GM19023 (cell line): ENCODE results near the gene ZNF609.
"Not testable (repeated sequence)": the region's sequence is repeated elsewhere in the genome, so short reads cannot be mapped to it uniquely, and the experiment has no call there.

Experiments used
- ATAC-seq: cut with Tn5 transposase; IDR thresholded peaks from one replicate; pipeline ENCODE4 v1.9.1; 2021; ENCODE audit warnings: mild to moderate bottlenecking, moderate library complexity; ENCODE audit not compliant: unreplicated experiment

The ZNF609 gene

DNA sequence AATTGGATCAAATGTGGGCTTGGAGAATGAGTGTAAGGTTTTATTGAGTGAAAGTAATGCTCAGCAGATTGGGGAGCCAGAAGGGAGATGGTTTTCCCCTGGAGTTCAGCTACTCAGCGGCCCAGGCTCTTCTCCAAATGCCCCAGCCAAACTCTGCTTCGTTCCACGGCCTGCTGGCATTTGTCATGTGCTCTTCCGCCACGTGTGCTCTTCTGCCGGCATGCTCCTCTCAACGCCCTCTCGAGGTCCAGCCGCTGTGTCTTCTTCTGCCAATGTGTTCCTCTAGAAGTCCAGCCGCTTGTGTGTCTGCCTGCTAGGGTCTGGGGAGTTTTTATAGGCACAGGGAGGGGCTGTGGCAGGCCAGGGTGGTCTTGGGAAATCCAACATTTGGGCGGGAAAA lies 158.2 kb downstream of the ZNF609 start:
- no peak for ATAC-seq

DNA sequence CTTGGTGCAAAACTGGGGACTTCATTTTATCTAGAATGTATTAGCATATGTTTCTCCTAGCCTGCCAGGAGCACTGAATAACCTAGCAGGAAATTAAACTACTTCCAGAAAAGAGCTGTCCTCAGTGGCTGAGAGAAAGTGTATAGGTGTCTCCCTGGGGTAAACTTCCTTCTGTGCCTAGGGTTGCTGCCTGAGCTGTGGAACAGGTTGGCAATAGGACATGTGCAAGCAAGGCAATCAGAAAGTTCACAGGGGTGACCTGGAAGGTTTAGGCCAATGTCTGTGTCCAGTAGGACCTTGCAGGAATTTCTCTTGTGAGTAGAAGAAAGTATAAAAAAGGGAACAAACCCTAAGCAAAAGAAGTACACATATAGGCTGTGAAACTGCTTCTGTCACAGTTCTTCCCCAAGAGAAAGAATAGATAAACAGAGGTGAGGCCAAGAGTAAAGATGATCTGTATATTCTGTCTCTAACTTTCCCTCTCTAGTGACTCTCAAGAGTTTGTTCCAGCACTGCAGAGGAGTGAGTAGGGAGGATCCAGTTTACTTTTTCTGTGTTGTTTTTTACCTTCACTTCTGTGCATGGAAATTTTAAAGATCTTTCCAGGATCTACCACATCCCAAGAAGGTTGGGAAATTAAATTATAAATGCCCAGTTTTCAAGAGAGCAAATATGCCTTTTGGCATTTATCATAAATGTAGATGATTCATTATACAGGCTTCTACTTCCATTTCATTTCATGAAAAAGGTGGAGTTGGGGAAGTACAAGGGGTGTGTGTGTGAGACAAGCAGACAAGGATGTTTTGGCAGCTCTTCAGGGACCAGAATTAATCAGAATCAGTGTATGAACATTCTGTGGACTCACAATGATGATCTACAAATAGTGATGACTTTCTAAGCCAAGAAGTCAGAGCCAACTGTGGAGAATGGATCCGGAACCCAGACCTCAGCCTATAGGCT lies 159.8 kb downstream of the ZNF609 start:
- ATAC-seq: no peak

DNA sequence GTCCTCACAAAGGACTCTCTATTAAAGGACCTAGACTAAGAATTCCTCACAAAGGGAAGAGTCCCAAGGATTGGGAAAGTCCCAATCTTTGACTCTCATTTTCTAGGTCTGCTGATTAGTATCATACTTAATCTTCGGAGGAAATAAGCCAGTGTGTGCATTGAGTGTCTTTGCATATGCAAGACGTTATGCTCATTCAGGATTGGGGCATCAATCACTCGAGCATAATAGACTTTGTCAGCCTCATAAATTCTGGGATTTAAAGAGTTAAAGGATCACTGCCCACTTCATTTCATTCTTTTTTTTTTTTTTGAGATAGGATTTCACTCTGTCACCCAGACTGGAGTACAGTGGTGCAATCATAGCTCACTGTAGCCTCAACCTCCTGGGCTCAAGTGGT lies 160.7 kb downstream of the ZNF609 start:
- ATAC-seq: no peak

DNA sequence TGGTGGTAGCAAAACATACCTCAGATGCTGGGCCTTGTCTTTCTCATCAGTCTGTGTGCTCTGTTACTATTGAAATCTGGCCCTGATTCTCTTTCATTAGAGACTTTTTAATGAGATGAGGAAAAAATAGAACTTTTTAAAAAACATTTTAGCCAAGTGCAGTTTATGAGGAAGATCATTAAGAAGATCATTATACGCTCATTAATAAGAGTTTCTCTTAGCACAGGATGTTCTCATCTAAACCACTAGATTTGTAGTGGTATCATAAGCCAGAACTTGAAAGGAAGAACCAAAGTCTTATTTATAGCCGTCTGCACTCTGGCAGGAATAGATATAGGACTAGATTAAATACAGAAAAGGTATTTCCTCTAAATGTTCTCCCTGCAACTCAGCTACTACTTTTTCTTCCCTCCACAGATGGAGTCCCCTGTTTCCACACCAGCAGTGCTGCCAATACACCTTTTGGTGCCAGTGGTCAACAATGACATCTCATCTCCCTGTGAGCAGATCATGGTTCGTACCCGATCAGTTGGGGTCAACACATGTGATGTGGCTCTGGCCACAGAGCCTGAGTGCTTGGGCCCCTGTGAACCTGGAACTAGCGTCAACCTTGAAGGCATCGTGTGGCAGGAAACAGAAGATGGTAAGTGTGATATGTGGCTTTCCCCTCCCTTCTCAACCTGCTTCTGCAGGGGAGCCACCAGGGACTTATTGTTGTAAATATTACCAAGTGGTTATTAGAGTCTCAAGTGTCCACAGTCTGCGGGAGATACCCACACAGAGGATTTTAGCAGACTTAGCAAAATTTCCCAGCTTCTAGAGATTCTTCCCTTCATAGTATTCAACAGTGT lies 162.3 kb downstream of the ZNF609 start:
- peak; percentile 67 for ATAC-seq

DNA sequence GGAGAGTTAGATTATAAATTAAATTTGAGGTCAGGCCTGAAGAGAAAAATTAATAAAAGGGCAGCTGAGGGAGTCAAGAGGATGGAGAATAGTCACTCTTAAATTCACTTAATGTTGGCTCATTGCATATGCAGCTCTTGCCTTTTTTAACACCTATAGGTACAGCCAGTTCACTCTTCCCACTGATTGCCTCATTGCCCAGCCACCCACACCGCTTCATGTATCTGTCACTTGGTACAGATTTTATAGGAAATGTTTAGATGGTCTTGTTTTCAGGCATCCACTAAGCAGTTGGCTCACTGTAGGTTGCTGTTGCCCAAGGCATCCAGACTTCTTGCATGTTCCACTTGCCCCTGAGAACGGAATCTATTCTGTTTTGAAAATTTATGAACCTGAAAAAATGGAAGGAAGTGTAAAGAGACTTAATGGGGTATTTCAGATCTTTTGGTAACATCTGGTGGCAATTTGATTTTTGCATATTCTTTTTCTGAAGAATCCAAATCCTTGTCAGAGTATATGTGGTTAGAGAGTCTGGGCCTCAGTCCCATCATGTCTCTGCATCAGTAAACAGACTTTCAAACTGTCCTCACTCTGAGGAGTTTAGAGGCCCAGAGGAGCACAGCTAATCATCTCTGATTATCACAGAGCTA lies 163.1 kb downstream of the ZNF609 start:
- ATAC-seq: no peak

DNA sequence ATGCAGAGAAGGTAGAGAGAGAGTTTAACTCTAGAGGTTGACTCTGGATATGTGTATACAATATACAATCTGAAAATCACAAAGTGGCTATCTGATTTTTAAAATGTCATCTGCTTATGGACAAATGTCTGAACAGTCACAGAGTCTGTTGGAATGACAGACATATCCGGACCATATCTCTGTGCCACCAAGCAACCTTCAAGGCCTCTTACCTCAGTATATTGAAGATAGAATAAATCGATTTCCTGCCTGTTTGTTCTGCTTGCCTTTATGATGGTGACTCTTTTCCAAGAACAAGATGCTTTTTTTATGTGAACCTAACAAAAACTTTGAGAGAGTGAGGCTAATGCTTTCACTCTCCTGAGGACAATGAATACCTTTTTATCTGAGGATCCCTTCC lies 163.9 kb downstream of the ZNF609 start:
- ATAC-seq: no peak

DNA sequence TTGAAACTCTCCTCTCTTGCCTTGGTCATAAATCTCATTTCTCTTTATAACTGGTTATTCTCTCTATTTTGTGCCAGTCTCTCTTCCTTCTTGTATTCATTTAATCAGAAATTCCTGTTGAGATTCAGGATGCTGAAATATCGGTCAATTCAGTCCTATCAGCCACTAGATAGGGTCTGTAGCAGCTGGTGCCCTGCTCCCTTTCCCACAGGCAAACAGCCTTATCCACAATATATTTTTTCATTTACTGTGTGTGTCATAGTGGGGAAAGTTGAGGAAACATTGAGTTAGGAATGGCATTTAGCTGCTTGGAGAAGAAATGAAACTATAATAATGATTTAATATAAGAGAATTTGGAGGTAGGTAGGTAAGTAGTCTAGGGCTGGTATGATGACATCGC lies 168.7 kb downstream of the ZNF609 start:
- ATAC-seq: no peak

DNA sequence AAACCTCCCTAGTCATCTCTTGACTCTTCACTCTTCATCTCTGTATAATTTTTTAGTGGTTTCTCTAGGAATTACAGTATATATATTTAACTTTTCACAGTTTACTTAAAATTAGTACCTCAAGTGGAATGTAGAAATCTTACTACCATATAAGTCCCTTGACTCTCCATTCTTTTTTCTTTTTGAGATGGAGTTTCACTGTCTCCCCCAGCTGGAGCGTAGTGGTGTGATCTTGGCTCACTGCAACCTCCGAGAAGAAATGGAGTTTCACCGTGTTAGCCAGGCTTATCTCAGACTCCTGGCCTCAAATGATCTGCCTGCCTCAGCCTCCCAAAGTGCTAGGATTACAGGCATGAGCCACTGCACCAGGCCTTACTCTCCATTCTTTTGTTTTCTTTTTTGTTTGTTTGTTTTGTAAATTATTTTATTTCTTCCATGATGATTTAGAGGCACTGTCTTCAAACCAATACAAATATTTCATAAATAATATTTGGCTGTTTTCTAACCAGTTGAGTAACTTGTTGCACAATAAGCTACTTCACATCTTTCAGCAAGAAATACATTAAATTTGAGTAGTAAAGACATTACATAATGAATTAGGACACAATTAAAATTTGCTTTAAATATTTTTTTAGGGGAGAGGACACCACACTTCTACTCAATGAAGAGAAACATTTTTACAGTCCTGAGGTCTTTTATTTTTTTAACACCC lies 170.2 kb downstream of the ZNF609 start:
- no peak for ATAC-seq

DNA sequence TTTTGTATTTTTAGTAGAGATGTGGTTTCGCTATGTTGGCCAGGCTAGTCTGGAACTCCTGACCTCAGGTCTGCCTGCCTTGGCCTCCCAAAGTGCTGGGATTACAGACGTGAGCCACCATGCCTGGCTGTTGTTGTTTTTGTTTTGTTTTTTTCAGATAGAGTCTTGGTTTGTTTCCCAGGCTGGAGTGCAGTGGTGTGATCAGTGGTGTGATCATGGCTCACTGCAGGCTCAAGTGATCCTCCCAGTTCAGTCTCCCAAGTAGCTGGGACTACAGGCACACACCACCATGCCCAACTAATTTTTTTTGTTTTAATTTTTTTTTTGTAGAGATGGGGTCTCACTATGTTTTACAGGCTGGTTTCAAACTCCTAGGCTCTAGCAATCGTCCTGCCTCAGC lies 172.3 kb downstream of the ZNF609 start:
- not testable (repeated sequence) for ATAC-seq

DNA sequence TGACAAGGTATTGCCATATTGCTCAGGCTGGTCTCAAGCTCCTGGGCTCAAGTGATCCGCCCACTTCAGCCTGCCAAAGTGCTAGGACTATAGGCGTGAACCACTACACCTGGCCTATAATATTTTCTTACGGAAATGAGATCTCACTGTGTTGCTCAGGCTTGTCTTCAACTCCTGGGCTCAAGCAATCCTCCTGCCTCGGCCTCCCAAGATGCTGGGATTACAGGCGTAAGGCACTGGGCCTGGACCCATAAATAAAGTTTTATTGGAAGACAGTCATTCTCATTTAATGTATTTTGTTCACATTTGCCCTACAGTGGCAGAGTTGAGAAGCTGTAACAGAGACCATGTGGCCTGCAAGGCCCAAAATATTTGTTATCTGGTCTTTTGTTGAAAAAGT lies 173.0 kb downstream of the ZNF609 start:
- ATAC-seq: no peak

DNA sequence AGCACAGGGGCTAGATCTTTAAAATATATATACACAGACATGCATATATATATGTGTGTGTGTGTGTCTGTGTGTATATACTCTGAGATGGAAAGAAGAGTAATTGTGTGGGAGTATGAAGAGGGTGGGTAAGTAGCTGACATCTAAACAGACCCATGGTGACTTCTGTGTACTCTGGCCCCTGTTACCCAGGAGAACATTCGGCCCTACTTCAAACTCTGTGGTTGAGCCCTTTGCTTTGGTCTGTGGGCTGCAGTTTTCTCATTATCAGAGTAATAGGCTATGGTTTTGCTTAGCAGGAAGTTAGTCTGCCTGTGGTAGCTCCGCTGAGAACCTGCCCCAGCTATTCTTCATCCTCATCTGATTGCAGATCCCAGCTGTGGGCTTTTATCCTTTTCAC lies 173.6 kb downstream of the ZNF609 start:
- ATAC-seq: peak; percentile 86

DNA sequence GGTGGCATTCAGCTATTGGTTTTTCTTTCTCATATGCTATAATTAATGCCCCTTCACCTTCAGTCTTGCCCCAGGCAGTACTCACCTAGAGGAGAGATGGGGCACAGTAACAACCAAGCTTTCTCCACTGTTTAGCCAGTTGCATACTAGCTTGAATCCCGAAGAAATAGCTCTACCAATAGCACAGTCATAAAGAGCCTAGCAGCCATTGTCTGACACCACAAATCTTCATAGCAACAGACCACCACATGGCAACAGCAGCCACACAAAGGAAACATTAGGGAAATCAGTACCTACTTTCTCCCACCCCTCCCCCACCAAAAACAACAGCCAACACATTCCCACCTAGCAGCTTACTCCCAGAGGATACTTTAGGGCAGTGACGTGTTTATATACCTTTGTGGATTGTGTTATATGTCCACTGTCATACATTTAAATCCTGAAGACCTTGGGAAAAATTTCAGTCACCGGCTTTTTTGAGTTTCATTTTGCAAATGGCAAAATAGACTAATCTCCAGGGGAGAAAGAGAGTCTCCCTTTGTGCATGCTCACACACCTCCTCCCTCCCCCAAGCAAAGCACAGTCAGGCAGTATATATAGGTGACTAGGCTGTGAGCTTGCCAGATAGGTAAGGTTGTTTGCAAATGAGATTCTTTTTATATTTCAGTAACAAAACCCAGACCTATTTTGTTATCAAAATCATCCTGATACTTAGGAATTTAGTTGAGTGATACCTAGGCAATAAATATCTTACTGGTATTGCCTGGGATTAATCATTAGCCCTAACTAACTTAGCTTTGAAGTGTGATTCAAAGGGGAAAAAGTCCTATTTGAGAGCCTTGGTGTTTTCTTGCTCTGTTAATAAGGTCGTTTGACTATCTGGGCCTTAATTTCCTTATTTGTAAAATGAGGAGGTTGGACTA lies 174.5 kb downstream of the ZNF609 start:
- peak; percentile 54 for ATAC-seq

DNA sequence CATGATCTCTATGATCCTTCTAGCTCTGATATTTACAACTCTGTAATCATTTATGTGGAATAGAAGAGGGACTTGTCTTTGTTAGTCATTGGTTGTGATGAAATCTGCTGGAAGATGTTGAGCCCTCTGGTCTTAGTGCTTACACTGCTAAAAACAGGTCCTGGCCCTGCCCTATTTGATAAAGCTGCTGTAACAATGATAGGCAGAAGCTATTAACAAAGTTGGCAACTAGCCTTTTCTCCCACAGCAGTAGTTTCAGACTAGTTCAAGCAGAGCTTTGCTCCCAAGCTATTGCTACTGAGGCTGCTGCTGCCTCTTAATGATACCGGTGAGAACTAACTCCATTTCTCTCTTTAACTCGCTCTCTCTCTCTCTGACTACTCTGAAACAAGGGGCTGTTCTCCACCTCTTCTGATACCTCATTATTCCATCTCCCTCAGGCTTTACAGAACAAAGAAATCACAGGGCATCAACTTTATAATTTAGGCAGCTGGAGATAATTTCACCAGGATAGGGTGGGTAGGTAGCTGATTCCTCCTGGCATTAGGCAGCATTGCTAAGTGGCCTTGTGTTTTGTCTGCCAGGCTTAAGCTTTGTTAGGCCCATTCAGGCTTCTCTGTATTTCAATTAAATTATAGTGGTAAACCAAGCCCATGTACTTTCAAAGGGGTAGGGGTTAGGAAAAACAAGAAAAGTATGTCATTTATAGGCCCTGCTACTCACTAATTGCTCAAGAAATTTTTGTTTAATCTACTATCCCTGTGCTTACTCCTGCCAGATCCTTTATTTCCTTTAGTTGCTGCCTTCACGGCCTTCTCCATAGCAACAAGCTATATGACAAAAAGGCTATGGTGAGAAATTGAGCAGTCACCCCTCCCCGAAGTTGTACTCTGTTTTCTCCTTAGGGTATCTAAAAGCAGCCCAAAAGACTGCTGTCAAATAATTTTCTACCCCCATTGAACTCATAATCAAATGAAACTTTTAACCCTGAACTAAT lies 175.4 kb downstream of the ZNF609 start:
- no peak for ATAC-seq

DNA sequence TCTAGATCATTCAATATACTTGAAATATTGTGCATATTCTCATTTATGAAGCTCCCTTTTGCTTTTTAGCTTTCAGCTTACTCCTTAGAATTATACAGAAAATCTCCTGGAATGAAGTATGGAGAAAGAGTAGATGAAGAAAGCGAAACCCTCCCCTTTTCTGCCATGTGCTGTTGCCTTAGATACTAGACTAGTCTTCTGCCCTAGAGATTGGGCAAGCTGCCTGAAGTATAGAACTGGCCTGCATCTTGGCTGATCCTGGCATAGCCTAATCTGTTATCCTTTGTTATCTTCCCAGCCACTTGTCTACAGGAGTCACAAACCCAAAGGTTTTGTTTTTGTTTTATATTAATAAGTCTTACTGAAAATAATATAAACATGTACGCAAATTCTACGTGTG lies 176.2 kb downstream of the ZNF609 start:
- no peak for ATAC-seq

DNA sequence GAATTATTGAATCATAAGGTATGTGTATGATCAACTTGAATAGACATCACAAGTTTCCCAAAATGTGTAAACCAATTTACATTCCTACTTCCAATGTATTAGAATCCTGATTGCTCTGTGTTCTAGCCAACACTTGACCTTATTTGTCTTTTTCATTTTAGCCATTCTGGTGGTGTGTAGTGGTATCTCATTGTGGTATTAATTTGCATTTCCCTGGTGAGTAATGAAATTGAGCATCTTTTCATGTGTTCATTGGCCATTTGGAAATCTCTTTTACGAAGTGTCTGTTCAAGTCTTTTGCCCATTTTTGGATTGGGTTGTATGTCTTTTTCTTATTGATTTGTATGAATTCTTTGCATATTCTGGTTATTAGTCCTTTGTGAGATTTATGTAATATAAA lies 177.0 kb downstream of the ZNF609 start:
- no peak for ATAC-seq

DNA sequence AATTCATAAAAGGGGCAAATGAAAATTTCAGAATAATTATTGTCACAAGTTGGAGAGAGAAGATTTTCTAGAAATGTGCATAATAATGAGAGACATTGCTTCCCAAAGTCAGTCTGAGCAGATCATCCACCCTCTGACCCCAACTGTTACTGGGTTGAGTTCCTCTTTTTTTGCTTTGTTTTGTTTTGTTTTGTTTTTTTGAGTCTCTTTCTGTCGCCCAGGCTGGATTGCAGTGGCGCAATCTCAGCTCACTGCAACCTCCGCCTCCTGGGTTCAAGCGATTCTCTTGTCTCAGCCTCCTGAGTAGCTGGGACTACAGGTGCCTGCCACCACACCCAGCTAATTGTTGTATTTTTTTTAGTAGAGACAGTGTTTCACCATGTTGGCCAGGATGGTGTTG lies 179.4 kb downstream of the ZNF609 start:
- not testable (repeated sequence) for ATAC-seq

DNA sequence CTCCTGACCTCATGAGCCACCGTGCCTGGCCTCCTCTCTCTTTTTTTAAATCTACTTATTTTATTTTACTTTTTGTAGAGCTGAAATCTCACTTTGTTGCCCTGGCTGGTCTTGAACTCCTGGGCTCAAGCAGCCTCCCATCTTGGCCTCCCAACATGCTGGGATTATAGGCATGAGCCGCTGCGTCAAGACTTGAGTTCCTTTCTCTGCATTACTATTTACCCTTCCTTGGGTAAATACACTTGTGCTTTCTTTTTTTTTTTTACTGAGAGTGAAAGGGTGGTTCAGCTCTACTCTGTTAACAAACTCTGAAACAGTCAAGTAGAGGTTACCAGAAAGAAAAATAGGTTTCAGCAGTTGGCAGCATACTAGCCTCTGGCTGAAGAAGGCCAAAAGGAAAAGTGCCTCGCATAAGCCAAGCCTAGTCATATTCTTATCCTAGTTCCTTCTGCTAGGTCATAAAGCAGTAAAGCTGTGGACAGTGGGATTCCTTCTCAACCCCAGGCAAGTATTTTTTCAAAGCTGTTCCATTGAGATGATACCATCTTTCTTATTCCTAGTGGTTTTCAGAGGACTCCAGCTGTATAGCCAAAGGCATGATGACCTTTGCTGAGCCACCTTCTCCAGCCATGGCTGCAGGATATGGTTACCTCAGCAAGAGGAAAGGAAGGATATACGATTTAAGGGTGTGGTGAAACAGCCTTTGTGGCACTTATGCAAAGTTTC lies 179.9 kb downstream of the ZNF609 start:
- ATAC-seq: no peak

DNA sequence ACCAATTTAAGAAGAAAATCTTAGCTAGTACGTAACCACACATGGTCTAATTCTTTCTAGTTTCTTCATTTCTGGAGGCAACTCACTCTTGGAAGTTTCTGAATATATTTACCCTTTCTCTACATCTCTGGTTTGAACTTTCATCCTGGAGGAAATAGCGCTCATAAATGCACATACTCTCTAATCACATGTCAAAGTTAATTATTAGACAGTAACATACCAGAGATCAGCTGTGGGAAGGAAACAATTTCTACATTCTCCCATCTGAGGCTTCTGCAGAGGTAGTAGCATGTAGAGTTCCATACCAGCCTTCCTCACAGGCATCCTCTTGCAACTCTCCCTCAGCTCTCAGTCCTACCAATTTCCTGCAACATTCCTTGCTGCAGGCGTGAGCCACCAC lies 182.5 kb downstream of the ZNF609 start:
- no peak for ATAC-seq
